OCI-LY1 (cell line): ENCODE results near the gene NEGR1.

ENCODE experiments used
- CTCF ChIP-seq: fragments of 200-600 bp; sonication (generic), shearing (Covaris generic); IDR thresholded peaks from 2 replicates; pipeline ENCODE4 v1.5.1; 2017; ENCODE audit warnings: mild to moderate bottlenecking, antibody characterized with exemption, low read length, moderate library complexity, mixed read lengths
- EZH2 ChIP-seq: fragments of 200-600 bp; sonication (generic), shearing (Covaris generic); IDR thresholded peaks from 2 replicates; pipeline ENCODE4 v1.8.0; 2017; ENCODE audit warnings: borderline replicate concordance, mixed run types, mild to moderate bottlenecking, antibody characterized with exemption, low read length, moderate library complexity, mixed read lengths

- TF ChIP-seq CTCF (no peak), EZH2 (no peak)
These were observed 314.7 kb downstream of the NEGR1 start for GRCh38 chr1:71967670-71968069.
